RWPE1 (cell line): ENCODE measurements around the gene ACO2.
"Not testable (repeated sequence)": the region's sequence is repeated elsewhere in the genome, so short reads cannot be mapped to it uniquely, and the experiment has no call there.

ENCODE experiments used
- CTCF ChIA-PET: fragments of 350-600 bp; sonication (Branson Sonifier 250); formaldehyde crosslinking; extraction: SDS; loops from one replicate; lab custom pipeline; 2021; lab: Yijun Ruan, JAX
- POLR2A ChIA-PET: fragments of 400-600 bp; formaldehyde crosslinking; extraction: SDS; loops from one replicate; lab custom pipeline; 2020; ENCODE audit warnings: antibody characterized with exemption; ENCODE audit not compliant: low non-redundant PET; lab: Yijun Ruan, JAX
- DNase-seq: peaks from one replicate; pipeline ENCODE4 v3.0.0; 2012; ENCODE audit warnings: low spot score
- H3K27ac ChIP-seq: fragments of 450-650 bp; 2 replicates; pipeline ENCODE4 v1.5.1; 2017
- CTCF ChIP-seq: fragments of 450-650 bp; conservative IDR thresholded peaks from 2 replicates; pipeline ENCODE4 v1.5.1; 2017; ENCODE audit warnings: low read depth, mild to moderate bottlenecking

ACO2 gene

GRCh38 chr22:41435560-41435959 lies 33.4 kb upstream of the ACO2 start:
- ChIA-PET POLR2A (no interaction called here), CTCF (no interaction called here)
- DNase-seq, result no peak
- peak overlapping the region; percentile 34 for H3K27ac ChIP-seq
- no peak for TF ChIP-seq CTCF

- H3K27ac ChIP-seq, result peak overlapping the region; percentile 34
- ChIA-PET POLR2A (no interaction called here), CTCF (no interaction called here)
- no peak for DNase-seq
- TF ChIP-seq CTCF, result no peak
Observed at GRCh38 chr22:41436322-41437113, 32.4 kb upstream of the ACO2 start.

GRCh38 chr22:41437198-41437597 lies 31.7 kb upstream of the ACO2 start:
- CTCF ChIA-PET, result no interaction called here
- POLR2A ChIA-PET, result interaction anchor here (0.9 kb wide), 1 partner anchor 9 kb away, joined by 9 read pairs; the partner anchor contains the start of gene TOB2
- DNase-seq, result no peak
- peak overlapping the region; percentile 34 for H3K27ac ChIP-seq
- no peak for TF ChIP-seq CTCF

- CTCF ChIA-PET, DNase-seq, H3K27ac ChIP-seq, POLR2A ChIA-PET: not testable (repeated sequence)
Observed at GRCh38 chr22:41440511-41440910, 28.4 kb upstream of the ACO2 start.

- H3K27ac ChIP-seq, result no peak overlapping the region
- ChIA-PET CTCF (no interaction called here), POLR2A (no interaction called here)
- TF ChIP-seq CTCF, result no peak
- no peak for DNase-seq
Observed at GRCh38 chr22:41442240-41442792, 26.6 kb upstream of the ACO2 start.

GRCh38 chr22:41444360-41445128 lies 24.4 kb upstream of the ACO2 start:
- ChIA-PET POLR2A (interaction anchor here (0.7 kb wide), 1 partner anchor 24 kb away, joined by 3 read pairs; the partner anchor contains the start of gene PHF5A), CTCF (no interaction called here)
- peak overlapping the region; percentile 96 for H3K27ac ChIP-seq
- DNase-seq, result peak; percentile 78
- no peak for TF ChIP-seq CTCF
